Astrocyte of the spinal cord (primary cell): Measurements from ENCODE around the gene ARL2.
"Not testable (repeated sequence)": the region's sequence is repeated elsewhere in the genome, so short reads cannot be mapped to it uniquely, and the experiment has no call there.

Experiments used
- DNase-seq: peaks from one replicate; pipeline ENCODE4 v3.0.0; 2011; ENCODE audit warnings: low read depth, low spot score
- H3K4me3 ChIP-seq: 2 replicates; pipeline ENCODE4 v1.5.1; 2011; ENCODE audit warnings: low read depth, mild to moderate bottlenecking, low read length, moderate library complexity
- in situ Hi-C: cut with HindIII; loops from 2 replicates; pipeline ENCODE4 v1.10.0; 2017; ENCODE audit warnings: low sequenced_read_pairs
- TF ChIP-seq, protein P1 (sequence below): IDR thresholded peaks from 2 replicates; pipeline ENCODE4 v1.5.1; 2012; ENCODE audit warnings: low read depth, mild to moderate bottlenecking, low read length, inconsistent platforms

ARL2 gene

DNA sequence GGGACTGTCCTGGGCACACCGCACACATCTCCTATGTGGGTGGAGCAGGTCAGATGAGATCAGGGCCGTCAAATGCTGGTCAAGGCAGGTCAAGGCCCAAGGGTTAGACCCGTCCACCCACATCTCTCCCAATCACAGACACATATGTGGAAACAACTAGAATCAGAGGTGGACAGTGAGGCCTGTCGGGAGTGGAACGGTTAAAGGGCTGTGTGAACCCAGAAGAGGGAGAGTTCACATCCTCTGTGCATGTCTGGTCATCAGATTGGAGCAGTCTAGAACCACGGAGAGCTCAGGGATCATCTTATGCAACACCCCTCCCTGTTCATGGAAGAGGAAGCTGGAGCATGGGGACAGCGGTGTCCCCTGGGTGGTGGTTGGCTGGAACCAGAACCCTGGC lies 5.9 kb downstream of the ARL2 start:
- TF ChIP-seq, protein P1, sequence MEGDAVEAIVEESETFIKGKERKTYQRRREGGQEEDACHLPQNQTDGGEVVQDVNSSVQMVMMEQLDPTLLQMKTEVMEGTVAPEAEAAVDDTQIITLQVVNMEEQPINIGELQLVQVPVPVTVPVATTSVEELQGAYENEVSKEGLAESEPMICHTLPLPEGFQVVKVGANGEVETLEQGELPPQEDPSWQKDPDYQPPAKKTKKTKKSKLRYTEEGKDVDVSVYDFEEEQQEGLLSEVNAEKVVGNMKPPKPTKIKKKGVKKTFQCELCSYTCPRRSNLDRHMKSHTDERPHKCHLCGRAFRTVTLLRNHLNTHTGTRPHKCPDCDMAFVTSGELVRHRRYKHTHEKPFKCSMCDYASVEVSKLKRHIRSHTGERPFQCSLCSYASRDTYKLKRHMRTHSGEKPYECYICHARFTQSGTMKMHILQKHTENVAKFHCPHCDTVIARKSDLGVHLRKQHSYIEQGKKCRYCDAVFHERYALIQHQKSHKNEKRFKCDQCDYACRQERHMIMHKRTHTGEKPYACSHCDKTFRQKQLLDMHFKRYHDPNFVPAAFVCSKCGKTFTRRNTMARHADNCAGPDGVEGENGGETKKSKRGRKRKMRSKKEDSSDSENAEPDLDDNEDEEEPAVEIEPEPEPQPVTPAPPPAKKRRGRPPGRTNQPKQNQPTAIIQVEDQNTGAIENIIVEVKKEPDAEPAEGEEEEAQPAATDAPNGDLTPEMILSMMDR, result no peak
- no peak overlapping the region for H3K4me3 ChIP-seq
- no peak for DNase-seq
- in situ Hi-C loops, result no loop called here

DNA sequence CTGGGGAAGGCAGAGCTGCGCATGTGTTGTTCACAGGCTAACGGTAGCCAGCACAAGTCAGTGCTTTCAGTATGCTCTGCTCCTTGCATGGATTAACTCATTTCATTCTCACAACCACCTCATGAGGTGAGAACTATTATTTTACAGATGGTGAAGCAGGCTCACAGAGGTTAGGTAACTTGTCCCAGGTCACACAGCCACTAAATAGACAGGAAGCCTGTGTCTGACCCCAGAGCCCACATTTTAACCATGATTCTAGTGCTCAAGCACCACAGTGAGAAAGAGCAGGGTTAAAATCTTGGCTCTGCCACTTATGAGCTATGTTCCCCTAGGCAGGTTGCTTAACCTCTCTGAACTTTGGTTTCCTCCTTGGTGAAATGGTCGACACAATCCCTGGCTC lies 7.0 kb downstream of the ARL2 start:
- TF ChIP-seq, protein P1, result no peak
- DNase-seq, result no peak
- H3K4me3 ChIP-seq, result no peak overlapping the region
- in situ Hi-C loops, result no loop called here

DNA sequence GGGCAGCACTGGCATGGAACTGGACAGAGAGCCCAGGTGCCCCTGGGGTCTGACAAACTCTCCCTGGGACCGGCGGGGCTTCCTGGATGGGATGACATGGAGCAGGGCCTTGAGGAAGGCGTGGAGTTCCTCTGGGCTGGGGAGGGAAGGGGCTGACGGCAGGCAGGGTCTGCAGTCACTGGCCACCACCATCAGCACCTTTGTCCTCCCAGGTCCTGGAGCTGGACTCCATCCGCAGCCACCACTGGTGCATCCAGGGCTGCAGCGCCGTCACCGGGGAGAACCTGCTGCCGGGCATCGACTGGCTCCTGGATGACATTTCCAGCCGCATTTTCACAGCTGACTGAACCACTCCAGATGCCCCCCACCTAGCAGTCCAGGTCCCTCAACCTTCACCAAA lies 7.5 kb downstream of the ARL2 start:
- in situ Hi-C loops, result no loop called here
- DNase-seq, result no peak
- TF ChIP-seq, protein P1, result no peak
- H3K4me3 ChIP-seq, result no peak overlapping the region

DNA sequence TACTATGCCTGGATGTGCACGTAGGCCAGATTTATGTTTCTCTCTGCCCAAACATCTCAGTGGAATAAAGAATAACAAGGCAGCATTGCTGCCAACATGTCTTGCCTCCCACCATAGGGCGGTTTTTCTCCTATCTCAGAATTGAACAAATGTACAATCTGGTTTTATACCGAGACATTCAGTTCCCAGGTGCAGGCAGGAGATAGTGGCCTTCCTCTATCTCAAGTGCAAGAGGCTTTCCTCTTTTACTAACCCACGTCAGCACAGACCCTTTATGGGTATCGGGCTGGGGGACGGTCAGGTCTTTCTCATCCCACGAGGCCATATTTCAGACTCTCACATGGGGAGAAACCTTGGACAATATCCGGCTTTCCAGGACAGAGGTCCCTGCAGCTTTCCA lies 9.5 kb downstream of the ARL2 start:
- in situ Hi-C loops, H3K4me3 ChIP-seq, DNase-seq: not testable (repeated sequence)

DNA sequence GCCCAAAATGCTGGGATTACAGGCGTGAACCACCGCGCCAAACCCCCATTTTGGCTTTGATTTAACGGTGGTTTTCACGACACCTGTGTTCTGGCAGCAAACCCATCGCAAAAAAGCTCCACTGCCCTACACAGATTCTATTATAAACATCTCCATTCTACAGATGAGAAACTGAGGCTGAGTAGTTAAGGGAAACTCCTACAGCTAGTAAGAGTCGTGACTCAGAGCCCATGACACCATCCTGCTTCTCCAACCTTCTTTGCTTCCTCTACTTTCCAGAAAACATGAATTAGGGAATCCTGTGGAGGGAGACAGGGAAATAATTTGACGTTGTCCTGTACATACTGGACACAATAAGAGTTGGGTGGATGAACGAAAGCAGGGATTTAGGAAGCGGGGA lies 12.8 kb downstream of the ARL2 start:
- DNase-seq, result no peak
- peak overlapping the region; percentile 56 for H3K4me3 ChIP-seq
- TF ChIP-seq, protein P1, result no peak
- in situ Hi-C loops, result no loop called here

DNA sequence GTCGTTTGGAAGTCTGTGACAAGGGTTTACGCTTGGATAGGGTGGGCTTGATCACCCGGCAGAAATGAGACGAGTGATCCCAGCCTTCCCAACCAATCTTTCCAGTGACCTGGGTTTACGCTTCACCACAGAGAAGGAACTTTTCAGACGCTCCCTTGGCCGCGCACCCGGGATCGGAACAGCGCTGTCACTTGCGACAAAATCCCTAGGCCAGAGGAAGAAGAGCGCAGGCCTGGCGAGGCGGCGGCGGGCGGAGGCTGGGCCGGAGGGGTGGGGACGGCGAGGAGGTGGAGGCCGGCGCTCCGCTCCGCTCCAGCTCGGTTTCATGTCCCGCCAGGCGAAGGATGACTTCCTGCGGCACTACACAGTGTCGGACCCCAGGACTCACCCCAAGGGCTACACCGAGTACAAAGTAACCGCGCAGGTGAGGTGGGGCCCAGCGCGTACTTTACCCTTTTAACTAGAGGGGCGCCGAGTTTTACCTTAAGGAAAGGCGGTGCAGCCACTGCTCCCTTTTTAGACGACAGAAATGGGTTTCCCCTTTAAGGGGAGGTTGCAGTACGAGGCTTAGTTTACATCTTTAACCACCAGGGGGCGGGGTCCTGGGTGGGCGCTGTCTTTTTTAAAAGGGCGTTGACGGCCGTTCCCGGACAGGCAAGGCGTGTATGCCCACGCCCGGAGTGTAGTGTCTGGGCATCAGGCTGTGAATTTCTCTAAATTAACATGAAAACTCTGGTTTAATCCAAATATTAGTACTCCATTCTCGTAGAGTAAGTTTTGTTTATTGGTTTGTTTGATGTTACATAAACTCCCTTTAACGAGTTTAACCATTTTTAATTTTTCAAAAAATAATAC lies 13.5 kb downstream of the ARL2 start, which contains the start of gene SNX15:
SNX15 (plus strand) TSS at position 227 of the 855 bp plus-strand sequence; CDS start at position 326, 99 bp downstream.
- in situ Hi-C loops, result no loop called here
- DNase-seq, result peak; percentile 99
- peak within 1 kb of the TSS; percentile 56 for H3K4me3 ChIP-seq
- TF ChIP-seq, protein P1, result peak; percentile 53

DNA sequence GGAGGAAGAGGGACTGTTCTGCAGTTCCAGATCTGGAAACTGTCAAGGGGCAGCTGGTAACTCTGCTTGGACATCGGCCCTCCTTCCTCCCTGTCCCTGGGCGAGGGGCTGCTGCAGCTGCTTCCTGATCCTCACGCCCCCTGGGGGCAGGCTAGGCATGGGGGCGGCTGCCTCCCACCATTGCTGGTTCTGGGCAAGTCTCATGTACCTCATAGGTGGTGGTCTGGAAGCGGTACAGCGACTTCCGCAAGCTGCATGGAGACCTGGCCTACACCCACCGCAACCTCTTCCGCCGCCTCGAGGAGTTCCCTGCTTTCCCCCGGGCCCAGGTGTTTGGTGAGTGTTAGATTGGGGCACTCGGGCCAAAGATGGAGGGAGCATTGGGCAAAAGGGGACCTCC lies 18.3 kb downstream of the ARL2 start:
- no peak for DNase-seq
- H3K4me3 ChIP-seq, result no peak overlapping the region
- in situ Hi-C loops, result no loop called here
- TF ChIP-seq, protein P1, result no peak
